ENCODE data around the gene BRD9.
"Not testable (repeated sequence)": the region's sequence is repeated elsewhere in the genome, so short reads cannot be mapped to it uniquely, and the experiment has no call there.

BRD9 gene

GRCh38 chr5:892394-893136 lies at the start of gene BRD9, which contains the start of gene TRIP13:
Gene BRD9 (minus strand): TSS chr5:892801. CDS start chr5:892657, 144 bp downstream.
Gene TRIP13 (plus strand): TSS chr5:892884. CDS start chr5:892999, 115 bp downstream.
- peak; percentile 71 for DNase-seq (ENCODE audit: low read depth)

DNA sequence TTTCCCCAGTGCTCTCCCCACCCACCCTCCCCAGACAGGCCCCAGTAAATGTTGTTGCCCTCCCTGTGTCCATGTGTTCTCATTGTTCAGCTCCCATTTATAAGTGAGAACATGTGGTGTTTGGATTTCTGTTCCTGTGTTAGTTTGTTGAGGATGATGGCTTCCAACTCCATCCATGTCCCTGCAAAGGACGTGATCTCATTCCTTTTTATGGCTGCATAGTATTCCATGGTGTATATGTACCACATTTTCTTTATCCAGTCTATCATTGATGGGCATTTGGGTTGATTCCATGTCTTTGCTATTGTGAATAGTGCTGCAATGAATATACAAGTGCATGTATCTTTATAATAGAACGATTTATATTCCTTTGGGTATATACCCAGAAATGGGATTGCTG lies 48.1 kb upstream of the BRD9 start:
- DNase-seq (ENCODE audit: low read depth) = not testable (repeated sequence)

- DNase-seq (ENCODE audit: low read depth) = no peak
Measured at GRCh38 chr5:939368-939767, 46.8 kb upstream of the BRD9 start.

DNA sequence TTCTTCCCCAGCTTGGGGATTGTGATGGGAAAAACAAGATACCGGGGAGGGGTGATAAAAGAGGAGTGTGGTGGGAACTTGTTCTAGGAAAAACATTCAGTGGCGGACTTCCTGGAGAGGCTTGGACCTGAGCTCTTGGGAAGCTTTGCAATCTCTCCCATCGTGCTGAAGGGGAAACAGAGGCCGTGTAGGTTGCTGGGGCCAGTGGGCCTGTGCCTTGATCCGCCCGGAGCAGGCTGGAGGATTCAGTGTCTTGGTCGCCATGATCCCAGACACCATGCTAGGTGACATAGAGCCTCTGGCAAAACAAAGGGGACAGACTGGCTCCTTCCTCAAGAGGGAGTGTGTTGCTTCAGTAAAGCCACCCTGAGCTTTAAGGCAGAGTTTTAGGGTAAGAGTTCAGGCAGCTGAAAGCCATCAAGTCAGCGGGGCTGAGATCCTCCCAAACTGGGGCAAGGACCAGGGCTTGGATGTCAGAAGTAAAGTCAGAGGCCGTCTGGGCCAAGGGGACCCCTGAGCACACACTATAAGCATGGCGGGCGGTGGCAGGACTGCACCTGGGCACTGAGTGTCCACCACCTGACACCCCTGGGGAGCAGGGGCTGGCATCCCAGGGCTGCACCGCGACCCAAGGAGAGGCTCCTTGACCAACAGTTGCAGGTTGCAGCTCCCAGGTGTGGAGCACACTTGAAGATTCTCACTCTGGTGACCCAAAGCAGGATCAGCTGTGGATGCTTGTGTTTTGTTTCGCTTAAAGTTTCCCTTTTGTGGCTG lies 44.7 kb upstream of the BRD9 start:
- DNase-seq (ENCODE audit: low read depth) = no peak

DNA sequence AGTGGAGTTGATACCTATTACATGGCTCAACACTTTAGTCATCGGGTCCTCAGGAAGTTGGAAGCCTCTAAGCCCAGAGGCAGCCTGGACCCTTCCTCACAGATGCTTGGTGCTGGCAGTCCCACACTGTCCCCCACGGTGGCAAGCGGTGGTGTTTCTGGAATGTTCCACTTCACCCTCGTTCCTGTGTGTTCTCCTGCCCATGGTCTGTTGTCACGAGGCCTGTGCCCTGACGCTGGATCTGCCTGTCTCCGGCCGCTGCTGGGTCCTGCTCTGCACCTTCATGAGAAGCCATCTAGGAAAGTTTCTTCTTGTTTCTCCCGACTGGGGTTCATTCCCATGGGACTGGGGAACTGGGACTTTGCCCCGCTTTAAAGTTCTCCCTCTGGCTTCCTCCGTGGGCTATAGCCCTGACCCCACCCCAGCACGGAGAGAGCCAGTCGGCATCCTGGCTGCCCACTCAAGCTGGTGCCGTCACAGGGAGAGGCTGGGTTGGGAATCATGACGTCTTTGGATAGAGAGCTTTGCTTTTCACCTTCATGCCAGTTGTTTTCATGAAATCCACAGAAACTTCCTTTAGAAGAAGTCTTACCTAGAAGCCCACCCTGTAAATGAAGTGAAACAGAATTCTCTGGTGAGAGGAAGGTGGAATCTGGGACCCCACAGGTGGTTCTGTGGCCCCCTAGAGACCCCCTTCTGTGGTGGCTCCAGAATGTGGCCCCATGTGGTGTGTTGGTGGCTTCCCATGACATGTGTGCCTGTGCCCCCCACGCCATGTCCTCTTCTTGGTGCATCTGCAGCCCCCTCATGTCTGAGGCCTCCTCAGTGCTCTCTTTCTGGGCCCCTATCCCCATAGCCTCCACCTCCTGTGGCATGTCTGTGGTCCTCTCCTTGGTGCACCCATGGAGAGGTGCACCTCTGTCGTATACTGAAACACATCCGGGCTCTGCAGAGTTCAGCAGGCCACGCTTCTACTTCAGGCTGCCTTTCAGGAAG lies 43.8 kb upstream of the BRD9 start:
- no peak for DNase-seq (ENCODE audit: low read depth)

DNA sequence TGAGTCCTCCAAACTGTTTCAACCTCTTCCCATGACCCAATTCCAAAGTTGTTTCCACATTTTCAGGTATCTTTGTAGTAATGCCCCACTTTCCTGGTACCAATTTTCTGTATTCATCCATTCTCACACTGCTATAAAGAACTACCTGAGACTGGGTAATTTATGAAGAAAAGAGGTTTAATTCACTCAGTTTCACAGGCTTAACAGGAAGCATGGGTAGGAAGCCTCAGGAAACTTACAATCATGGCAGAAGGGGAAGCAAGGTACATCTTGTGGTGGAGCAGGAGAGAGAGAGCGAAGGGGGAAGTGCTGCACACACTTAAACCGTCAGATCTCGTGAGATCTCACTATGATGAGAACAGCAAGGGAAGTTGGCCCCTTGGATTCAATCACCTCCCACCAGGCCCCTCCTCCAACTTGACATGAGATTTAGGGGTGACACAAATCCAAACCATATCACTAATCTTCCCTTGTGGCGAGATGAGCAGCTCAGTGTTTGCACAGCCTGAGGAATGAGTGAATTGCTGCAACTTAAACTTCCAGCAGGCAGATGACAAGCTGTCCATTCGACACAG lies 43.0 kb upstream of the BRD9 start:
- DNase-seq (ENCODE audit: low read depth) = no peak

GRCh38 chr5:934381-934967 lies 41.9 kb upstream of the BRD9 start:
- not testable (repeated sequence) for DNase-seq (ENCODE audit: low read depth)

DNA sequence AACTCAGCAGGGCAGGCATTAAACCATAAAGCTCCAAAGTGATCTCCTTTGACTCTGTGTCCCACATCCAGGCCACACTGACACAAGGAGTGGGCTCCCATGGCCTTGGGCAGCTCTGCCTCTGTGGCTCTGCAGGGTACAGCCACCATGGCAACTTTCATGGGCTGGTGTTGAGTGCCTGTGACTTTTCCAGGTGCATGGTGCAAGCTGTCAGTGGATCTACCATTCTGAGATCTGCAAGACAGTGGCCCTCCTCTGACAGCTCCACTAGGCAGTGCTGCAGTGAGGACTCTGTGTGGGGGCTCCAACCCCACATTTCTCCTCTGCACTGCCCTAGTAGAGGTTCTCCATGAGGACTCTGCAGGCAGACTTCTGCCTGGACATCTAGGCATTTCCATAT lies 41.4 kb upstream of the BRD9 start:
- DNase-seq (ENCODE audit: low read depth) = not testable (repeated sequence)

DNA sequence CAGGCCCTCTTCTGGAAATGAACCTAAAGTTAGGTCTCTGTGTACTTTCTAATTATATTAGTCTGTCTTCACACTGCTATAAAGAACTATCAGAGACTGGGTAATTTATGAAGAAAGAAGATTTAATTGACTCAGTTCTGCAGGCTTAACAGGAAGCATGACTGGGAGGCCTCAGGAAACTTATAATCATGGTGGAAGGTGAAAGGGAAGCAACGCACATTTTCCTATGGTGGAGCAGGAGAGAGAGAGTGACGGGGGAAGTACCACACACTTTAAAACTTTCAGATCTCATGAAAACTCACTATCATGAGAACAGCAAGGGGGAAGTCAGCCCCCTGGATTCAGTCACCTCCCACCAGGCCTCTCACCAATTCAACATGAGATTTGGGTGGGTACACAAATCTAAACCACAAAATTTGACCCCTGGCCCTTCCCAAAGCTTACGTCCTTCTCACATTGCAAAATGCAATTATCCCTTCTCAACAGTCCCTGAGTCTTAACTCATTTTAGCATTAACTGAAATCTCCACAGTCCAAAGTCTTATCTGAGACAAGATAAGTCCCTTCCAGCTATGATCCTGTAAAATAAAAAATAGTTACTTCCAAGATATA lies 40.8 kb upstream of the BRD9 start:
- no peak for DNase-seq (ENCODE audit: low read depth)

- no peak for DNase-seq (ENCODE audit: low read depth)
Measured at GRCh38 chr5:932628-933250, 40.1 kb upstream of the BRD9 start.

GRCh38 chr5:932151-932627 lies 39.6 kb upstream of the BRD9 start:
- DNase-seq (ENCODE audit: low read depth) = no peak

DNA sequence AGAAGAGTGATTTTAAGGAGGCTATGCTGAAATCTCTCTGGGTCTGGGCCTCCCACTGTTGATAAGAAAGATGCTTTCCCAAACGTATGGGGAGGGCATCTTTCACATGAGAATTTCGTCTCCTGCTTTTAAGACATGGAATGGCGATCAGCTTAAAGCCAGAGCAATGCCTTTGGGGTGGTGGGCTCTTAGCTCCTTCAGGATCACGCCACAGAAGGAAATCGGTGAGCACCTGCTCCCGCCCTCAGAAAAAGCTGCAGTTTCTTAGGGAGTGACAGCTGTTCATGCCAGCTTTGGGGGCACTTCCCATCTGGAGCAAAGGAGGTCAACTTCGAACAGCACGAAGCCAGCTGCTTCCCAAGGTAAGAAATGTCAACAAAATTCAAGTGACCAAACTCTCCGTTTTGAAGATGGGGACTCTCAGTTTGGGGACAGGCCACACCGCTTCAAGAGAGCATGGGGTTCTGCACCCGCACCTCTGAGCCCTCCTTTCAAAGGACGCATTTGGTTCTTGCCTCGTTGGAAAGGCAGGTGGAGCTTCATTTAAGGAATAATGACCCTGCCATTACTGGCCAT lies 39.1 kb upstream of the BRD9 start:
- no peak for DNase-seq (ENCODE audit: low read depth)

DNA sequence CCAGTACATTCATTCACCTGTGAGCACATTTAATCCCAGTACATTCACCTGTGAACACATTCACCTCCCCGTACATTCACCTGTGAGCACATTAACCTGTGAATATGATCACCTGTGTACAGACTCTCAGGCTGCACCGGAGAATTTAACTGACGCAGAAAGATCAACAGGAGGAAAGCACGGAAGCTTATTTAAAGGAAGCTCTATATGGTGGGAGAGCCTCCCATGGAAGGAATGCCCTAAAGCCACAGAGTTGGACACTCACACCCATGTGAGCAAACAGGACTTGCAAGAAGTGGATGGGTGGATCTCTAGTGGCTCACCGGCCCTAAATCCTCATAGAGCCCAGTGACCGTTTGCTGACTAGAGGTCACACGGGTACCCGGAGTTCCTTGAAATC lies 38.3 kb upstream of the BRD9 start:
- no peak for DNase-seq (ENCODE audit: low read depth)

GRCh38 chr5:929596-929995 lies 37.0 kb upstream of the BRD9 start:
- DNase-seq (ENCODE audit: low read depth) = no peak

DNA sequence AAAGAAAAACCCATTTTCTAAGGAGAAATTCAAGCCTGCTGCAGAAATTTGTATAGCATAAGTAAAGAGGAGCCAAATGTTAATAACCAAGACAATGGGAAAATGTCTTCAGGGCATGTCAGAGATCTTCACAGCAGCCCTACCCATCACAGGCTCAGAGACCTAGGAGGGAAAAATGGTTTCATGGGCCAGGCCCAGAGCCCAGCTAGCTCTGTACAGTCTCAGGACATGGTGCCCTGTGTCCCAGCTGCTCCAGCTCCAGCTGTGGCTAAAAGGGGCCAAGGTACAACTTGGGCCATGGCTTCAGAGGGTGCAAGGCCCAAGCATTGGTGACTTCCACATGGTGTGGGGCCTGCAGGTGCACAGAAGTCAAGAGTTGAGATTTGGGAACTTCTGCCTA lies 36.6 kb upstream of the BRD9 start:
- DNase-seq (ENCODE audit: low read depth) = not testable (repeated sequence)

DNA sequence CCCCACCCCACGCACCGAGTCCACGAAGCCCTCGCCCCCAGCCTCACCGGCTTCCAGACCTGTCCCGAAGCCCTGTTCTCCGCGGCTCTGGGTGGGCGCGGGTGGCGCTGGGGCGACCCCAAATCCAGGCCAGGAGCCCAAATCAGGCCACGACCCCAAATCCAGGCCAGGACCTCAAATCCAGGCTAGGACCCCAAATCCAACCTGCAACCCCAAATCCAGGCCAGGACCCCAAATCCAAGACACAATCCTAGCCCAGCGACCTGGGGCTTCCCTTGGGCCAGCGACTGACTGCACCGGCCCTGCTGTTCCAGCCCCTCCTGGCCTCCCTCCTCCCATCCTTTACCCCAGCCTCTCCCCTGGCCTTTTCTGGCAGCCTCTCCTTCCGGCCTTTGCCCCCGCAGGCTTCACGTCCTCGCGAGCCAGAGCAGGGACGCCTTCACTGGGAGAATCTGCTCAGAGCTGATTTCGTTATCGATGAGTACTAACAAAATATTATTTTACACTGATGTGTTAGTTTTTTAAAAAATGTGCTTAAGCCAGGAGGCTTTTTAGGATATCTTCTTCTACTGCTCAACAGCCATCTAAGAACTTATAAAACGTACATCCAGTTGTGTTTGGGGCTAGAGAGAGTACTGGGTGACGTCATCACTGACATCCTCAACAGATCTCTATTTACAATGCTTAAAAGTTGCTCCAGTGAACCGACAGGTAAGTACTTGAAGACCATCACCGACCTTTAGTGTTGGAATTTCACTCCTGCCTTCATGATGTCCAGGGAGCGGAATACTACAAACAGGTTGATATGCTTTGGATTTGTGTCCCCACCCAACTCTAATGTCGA lies 34.8 kb upstream of the BRD9 start:
- no peak for DNase-seq (ENCODE audit: low read depth)

DNA sequence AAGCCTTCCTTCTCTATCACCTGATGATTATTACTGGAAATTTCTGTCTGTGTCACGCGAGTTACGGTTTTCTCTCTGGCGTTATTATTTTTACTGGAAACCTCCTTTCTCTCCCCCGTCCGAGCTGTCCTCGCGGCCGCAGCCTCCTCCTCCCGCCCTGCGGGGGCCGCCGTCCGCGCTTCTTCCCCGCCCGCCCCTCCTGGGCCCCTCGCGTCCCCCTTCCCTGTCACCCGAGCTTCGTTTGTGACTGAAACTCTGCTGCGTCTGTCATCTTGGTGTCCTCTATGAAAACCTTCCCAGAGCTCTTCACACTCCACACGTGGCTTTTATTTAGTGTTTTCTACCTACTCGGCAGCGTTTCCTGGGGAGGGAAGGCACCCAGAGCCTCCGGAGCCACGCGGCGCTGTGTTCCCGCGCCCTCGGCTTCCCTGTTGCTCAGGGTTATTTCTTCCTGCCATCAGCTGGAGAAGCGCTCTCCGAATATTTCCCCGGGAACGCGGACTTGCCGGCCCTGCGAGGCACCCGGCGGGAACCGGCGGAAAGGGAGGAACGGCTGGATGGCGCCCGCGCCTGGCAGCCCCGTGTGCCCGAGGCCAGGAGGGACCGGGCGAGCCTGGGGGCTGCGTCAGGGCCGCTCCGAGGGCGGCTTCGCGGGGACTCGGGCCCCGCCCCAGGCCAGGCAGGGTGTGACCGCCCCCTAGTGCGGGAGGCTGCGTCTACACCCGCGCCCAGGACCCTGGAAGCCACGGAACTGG lies 34.0 kb upstream of the BRD9 start:
- DNase-seq (ENCODE audit: low read depth) = no peak

DNA sequence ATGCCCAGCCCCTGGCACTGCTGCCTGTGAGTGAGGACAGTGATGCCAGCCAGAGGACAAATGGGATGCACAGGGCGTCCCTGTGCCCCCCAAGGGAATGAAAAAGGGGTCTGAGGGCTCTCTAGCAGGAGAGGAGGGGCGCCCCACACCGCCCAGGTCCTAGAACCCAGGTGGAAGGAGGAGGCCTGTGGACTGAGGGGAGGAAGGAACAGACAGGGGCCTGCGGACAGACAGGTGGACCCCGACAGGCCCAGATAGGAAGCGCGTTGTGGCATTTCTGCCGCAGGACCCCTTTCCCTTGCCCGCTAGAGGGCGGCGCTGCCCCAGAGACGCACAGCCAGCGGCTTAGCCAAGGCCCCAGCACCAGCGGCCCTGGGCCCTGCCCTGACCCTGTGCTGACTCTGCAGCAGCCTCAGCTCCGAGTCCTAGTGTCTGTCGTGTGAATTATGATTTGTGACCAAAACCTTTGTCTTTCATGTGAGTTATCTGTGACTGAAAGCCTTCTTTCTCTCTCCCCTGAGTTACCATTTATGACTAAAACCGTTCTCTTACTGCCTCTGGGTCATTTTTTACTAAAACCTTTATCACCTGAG lies 30.8 kb upstream of the BRD9 start:
- DNase-seq (ENCODE audit: low read depth) = peak; percentile 21
